ENCODE data around the gene SLC38A2.

DNA sequence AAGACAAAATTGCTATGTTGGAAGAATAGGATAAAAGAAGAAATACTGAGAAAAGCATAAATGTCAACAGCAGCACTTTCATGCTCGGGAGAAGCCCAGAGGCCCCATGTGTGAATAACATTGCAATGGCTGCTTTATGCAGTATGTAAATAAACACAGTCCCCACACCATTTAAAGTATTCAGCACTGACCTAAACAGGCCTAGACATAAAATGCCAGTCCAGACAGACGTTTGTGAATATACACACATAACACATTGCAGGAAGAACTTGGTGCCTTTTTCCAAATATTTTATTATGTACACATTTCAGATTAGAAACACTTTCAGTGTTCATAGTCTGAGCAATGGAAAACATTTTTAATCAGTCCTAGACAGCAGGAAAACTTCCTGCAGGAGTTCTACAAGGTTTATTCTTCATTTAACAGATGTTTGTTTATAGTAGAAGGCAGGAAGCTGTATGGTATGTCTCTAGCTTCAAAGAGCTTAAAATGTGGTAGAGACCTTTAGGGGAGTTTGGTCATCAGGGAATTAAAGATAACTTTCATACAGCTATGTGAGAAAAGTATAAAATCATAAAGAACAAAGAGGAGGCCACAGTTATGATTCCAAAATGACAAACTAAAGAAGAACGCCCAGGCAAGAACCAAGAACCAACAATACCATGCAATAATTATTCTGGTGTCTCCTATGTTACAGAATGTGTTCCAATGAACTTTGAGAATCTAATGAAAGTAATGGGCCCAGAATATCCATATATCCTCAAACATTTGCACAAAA lies 30.6 kb upstream of the SLC38A2 start:
- TF ChIP-seq, protein P1, sequence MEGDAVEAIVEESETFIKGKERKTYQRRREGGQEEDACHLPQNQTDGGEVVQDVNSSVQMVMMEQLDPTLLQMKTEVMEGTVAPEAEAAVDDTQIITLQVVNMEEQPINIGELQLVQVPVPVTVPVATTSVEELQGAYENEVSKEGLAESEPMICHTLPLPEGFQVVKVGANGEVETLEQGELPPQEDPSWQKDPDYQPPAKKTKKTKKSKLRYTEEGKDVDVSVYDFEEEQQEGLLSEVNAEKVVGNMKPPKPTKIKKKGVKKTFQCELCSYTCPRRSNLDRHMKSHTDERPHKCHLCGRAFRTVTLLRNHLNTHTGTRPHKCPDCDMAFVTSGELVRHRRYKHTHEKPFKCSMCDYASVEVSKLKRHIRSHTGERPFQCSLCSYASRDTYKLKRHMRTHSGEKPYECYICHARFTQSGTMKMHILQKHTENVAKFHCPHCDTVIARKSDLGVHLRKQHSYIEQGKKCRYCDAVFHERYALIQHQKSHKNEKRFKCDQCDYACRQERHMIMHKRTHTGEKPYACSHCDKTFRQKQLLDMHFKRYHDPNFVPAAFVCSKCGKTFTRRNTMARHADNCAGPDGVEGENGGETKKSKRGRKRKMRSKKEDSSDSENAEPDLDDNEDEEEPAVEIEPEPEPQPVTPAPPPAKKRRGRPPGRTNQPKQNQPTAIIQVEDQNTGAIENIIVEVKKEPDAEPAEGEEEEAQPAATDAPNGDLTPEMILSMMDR (conservative IDR thresholded peaks at IDR 0.05; ENCODE audit: low read length): no peak
- TF ChIP-seq EZH2phosphoT487 (IDR thresholded peaks at IDR 0.05; ENCODE audit: borderline replicate concordance, low read depth, low read length): no peak
